ENCODE results near the gene HTR4.

DNA sequence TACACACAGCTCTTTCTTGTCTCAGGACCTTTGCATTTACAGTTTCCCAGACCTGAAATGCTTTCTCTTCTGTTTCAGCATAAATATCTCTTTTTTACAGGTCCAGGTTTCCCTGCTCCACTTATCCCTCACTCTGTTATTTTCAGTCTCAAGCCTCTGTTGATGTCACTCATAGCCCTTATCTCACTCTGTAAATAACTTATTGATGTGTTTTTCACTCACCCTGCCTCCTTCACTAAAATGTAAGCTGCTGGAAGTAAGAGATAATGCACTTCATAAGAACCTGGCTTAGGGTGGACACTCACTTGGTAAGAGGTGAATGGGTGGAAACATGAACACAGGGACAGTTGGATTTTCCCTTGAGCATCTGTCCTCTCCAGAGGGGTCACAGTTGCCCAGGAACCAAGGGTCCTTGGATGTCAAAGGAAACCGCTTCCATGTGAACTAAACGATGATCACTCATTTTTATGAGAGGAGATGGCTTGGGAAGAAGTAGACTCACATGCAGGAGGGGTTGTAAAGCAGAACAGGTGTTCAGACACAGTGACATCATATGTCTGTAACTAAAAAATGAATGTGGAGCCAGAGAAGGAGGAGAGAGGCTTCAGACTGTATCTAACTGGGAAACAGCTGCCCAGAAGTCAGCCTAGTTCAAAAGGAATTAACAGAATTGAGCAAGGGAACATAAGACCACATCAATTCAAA is 5.5 kb upstream of the HTR4 start:
- TF ChIP-seq, protein P1, sequence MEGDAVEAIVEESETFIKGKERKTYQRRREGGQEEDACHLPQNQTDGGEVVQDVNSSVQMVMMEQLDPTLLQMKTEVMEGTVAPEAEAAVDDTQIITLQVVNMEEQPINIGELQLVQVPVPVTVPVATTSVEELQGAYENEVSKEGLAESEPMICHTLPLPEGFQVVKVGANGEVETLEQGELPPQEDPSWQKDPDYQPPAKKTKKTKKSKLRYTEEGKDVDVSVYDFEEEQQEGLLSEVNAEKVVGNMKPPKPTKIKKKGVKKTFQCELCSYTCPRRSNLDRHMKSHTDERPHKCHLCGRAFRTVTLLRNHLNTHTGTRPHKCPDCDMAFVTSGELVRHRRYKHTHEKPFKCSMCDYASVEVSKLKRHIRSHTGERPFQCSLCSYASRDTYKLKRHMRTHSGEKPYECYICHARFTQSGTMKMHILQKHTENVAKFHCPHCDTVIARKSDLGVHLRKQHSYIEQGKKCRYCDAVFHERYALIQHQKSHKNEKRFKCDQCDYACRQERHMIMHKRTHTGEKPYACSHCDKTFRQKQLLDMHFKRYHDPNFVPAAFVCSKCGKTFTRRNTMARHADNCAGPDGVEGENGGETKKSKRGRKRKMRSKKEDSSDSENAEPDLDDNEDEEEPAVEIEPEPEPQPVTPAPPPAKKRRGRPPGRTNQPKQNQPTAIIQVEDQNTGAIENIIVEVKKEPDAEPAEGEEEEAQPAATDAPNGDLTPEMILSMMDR (IDR thresholded peaks at IDR 0.05; ENCODE audit: low read length), result no peak
- TF ChIP-seq EZH2 (optimal IDR thresholded peaks at IDR 0.05; ENCODE audit: low read depth, low read length) (no peak), EZH2phosphoT487 (IDR thresholded peaks at IDR 0.05; ENCODE audit: low read length) (no peak)
